GM23338 (cell line): ENCODE data around the gene IFT74. TPM values are rescaled to one million over a fixed set of nuclear protein-coding genes. Genes with fewer than 3 reads are reported as not detected.

ENCODE experiments used
- ATAC-seq: fragments of 200-7000 bp; cut with Tn5 transposase; 3 replicates; pipeline ENCODE4 v1.9.1; 2020
- DNase-seq: peaks from one replicate; pipeline ENCODE4 v3.0.0-alpha.2; 2015; ENCODE audit warnings: low spot score
- H2AFZ ChIP-seq: fragments of 200-600 bp; sonication (generic); 2 replicates; pipeline ENCODE4 v1.8.0; 2016; ENCODE audit warnings: antibody characterized with exemption, mild to moderate bottlenecking, moderate library complexity
- H3F3A ChIP-seq: fragments of 200-600 bp; sonication (generic); replicated peaks from 2 replicates; pipeline ENCODE4 v1.8.0; 2017; ENCODE audit warnings: antibody characterized with exemption, mixed run types, low read depth
- H3K27ac ChIP-seq: fragments of 200-600 bp; sonication (generic); 2 replicates; pipeline ENCODE4 v1.6.1; 2016; ENCODE audit warnings: low read depth
- H3K27me3 ChIP-seq: fragments of 200-600 bp; sonication (generic); 2 replicates; pipeline ENCODE4 v1.8.0; 2016; ENCODE audit warnings: mild to moderate bottlenecking, mixed run types, moderate library complexity; ENCODE audit not compliant: insufficient read depth
- H3K36me3 ChIP-seq: fragments of 200-600 bp; sonication (generic); 2 replicates; pipeline ENCODE4 v1.8.0; 2016; ENCODE audit warnings: mild to moderate bottlenecking; ENCODE audit not compliant: insufficient read depth
- H3K4me1 ChIP-seq: fragments of 200-600 bp; sonication (generic); 2 replicates; pipeline ENCODE4 v1.8.0; 2016; ENCODE audit warnings: mild to moderate bottlenecking, moderate library complexity; ENCODE audit not compliant: insufficient read depth
- H3K4me2 ChIP-seq: fragments of 200-600 bp; sonication (generic); 2 replicates; pipeline ENCODE4 v1.7.1; 2017; ENCODE audit warnings: mixed run types
- H3K4me3 ChIP-seq: fragments of 200-600 bp; sonication (generic); 2 replicates; pipeline ENCODE4 v1.6.1; 2016; ENCODE audit warnings: mixed run types
- H3K79me2 ChIP-seq: fragments of 200-600 bp; sonication (generic); replicated peaks from 2 replicates; pipeline ENCODE4 v1.8.0; 2017; ENCODE audit warnings: mild to moderate bottlenecking; ENCODE audit not compliant: insufficient read depth
- H3K9me2 ChIP-seq: fragments of 200-600 bp; sonication (generic); 2 replicates; pipeline ENCODE4 v1.8.0; 2017; ENCODE audit not compliant: insufficient read depth
- H4K20me1 ChIP-seq: fragments of 200-600 bp; sonication (generic); replicated peaks from 2 replicates; pipeline ENCODE4 v1.8.0; 2017; ENCODE audit warnings: mild to moderate bottlenecking; ENCODE audit not compliant: insufficient read depth
- H3K27ac Mint-ChIP-seq: 2 replicates; pipeline ENCODE4 v1.8.0; 2020; ENCODE audit warnings: inconsistent platforms, mild to moderate bottlenecking, moderate library complexity, mixed read lengths
- H3K27me3 Mint-ChIP-seq: 3 replicates; pipeline ENCODE4 v1.8.0; 2022; ENCODE audit warnings: low read depth, mild to moderate bottlenecking, moderate library complexity, mixed read lengths, inconsistent platforms; ENCODE audit not compliant: insufficient read depth, poor library complexity
- H3K36me3 Mint-ChIP-seq: 3 replicates; pipeline ENCODE4 v1.8.0; 2021; ENCODE audit warnings: low read depth, mild to moderate bottlenecking, inconsistent platforms, moderate library complexity, mixed read lengths
- H3K4me1 Mint-ChIP-seq: 3 replicates; pipeline ENCODE4 v1.8.0; 2020; ENCODE audit warnings: mild to moderate bottlenecking, inconsistent platforms, mixed read lengths
- H3K4me3 Mint-ChIP-seq: 3 replicates; pipeline ENCODE4 v1.8.0; 2021; ENCODE audit warnings: moderate library complexity, mild to moderate bottlenecking, inconsistent platforms, mixed read lengths
- H3K9me3 Mint-ChIP-seq: 3 replicates; pipeline ENCODE4 v1.8.0; 2020; ENCODE audit warnings: moderate library complexity, mild to moderate bottlenecking, inconsistent platforms, mixed read lengths
- CREB1 ChIP-seq: fragments of 250-450 bp; sonication (Bioruptor Pico); IDR thresholded peaks from 2 replicates; pipeline ENCODE4 v1.5.0; 2020; ENCODE audit warnings: low read depth, mild to moderate bottlenecking, moderate library complexity
- ETS1 ChIP-seq: IDR thresholded peaks from 2 replicates; pipeline ENCODE4 v1.6.1; 2016; ENCODE audit warnings: antibody characterized with exemption
- EZH2 ChIP-seq: fragments of 200-600 bp; sonication (generic); IDR thresholded peaks from one replicate; pipeline ENCODE4 v1.8.0; 2017; ENCODE audit warnings: antibody characterized with exemption, mild to moderate bottlenecking, low read depth; ENCODE audit not compliant: unreplicated experiment
- EZH2phosphoT487 ChIP-seq: fragments of 200-600 bp; sonication (generic); IDR thresholded peaks from one replicate; pipeline ENCODE4 v1.8.1; 2018; ENCODE audit warnings: antibody characterized with exemption; ENCODE audit not compliant: unreplicated experiment
- NANOG ChIP-seq: IDR thresholded peaks from 2 replicates; pipeline ENCODE4 v1.6.1; 2016; ENCODE audit warnings: antibody characterized with exemption, borderline replicate concordance
- POLR2AphosphoS5 ChIP-seq: IDR thresholded peaks from 2 replicates; pipeline ENCODE4 v1.6.1; 2016; ENCODE audit warnings: antibody characterized with exemption, low read depth
- REST ChIP-seq: IDR thresholded peaks from one replicate; pipeline ENCODE4 v1.6.1; 2018; ENCODE audit warnings: antibody characterized with exemption; ENCODE audit not compliant: unreplicated experiment
- STAT1 ChIP-seq: IDR thresholded peaks from one replicate; pipeline ENCODE4 v1.6.1; 2016; ENCODE audit warnings: antibody characterized with exemption; ENCODE audit not compliant: unreplicated experiment
- ZNF331 ChIP-seq: fragments of 250-450 bp; sonication (Bioruptor Pico); IDR thresholded peaks from 2 replicates; pipeline ENCODE4 v1.5.0; 2020; ENCODE audit warnings: low read depth, mild to moderate bottlenecking, moderate library complexity
- polyA plus RNA-seq: library from polyadenylated mRNA; unstranded; fragments of >200 nt; fragmentation: Nextera tagmentation; extraction: Ambion mirVana; gene quantifications from 2 replicates; pipeline ENCODE4 v1.2.1, GENCODE V29; 2016
- total RNA-seq: library from RNA; depleted of rRNA; stranded (reverse); fragments of >200 nt; shearing (Covaris generic); gene quantifications from 2 replicates; pipeline ENCODE4 v1.2.3, GENCODE V29; 2014

IFT74 gene
- total and polyA plus RNA-seq, 2 experiments from 2014 or later: 14.6 to 30.0 TPM

GRCh38 chr9:26913138-26913668, 43.0 kb upstream of the IFT74 start (continued):
- no peak for TF ChIP-seq NANOG
- no peak for TF ChIP-seq REST
- TF ChIP-seq CREB1: no peak

- DNase-seq (no peak), ATAC-seq (no peak)
- H3K27ac ChIP-seq: no peak overlapping the region
- H3K4me3 ChIP-seq: no peak overlapping the region
- H3K9me2 ChIP-seq: no peaks in the 10 kb centered on the region
- Mint-ChIP-seq H3K9me3 (no peaks in the 10 kb centered on the region), H3K27me3 (no peaks in the 10 kb centered on the region), H3K27ac (no peak overlapping the region), H3K4me3 (no peak overlapping the region), H3K36me3 (peaks cover 75% of the 10 kb centered on the region), H3K4me1 (no peaks in the 10 kb centered on the region)
- no peak for TF ChIP-seq CREB1
- TF ChIP-seq EZH2phosphoT487: no peak
- no peaks in the 10 kb centered on the region for H3K79me2 ChIP-seq
- no peaks in the 10 kb centered on the region for H3K27me3 ChIP-seq
- H3K4me2 ChIP-seq: no peak overlapping the region
- peaks cover 5% of the 10 kb centered on the region for H4K20me1 ChIP-seq
- no peak overlapping the region for H2AFZ ChIP-seq
- H3K36me3 ChIP-seq: peaks cover 51% of the 10 kb centered on the region
- H3F3A ChIP-seq: no peaks in the 10 kb centered on the region
- H3K4me1 ChIP-seq: no peaks in the 10 kb centered on the region
Observed at GRCh38 chr9:26919698-26920097, 36.5 kb upstream of the IFT74 start.

DNA sequence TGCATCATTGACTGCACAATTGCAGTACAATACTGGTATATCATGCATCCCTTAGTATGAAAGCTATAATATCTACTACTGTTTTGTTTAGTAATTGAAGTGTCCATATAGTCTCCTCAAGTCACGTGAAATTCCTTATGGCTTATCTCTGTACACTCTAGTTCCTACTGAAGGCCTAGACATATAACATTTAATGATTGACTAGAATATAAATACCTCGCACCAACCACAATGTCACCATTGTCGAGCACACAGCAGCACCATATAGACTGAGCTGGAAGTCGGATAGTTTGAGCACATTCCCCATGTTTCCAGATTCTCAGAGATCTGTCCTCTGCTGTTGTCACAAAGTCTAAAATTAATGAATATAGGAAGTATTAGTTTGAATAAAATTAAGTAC, 30.6 kb upstream of the IFT74 start:
- H3K27ac ChIP-seq: no peak overlapping the region
- H3K27me3 ChIP-seq: no peaks in the 10 kb centered on the region
- ATAC-seq: no peak
- DNase-seq: no peak
- no peaks in the 10 kb centered on the region for H3K9me2 ChIP-seq
- Mint-ChIP-seq H3K27me3 (no peaks in the 10 kb centered on the region), H3K36me3 (peaks cover 62% of the 10 kb centered on the region), H3K4me1 (no peaks in the 10 kb centered on the region), H3K27ac (no peak overlapping the region), H3K4me3 (no peak overlapping the region), H3K9me3 (no peaks in the 10 kb centered on the region)
- H3K4me1 ChIP-seq: no peaks in the 10 kb centered on the region
- no peaks in the 10 kb centered on the region for H4K20me1 ChIP-seq
- no peak overlapping the region for H2AFZ ChIP-seq
- H3F3A ChIP-seq: no peaks in the 10 kb centered on the region
- no peak overlapping the region for H3K4me2 ChIP-seq
- H3K4me3 ChIP-seq: no peak overlapping the region
- H3K79me2 ChIP-seq: peaks cover 4% of the 10 kb centered on the region; the same call in 1 of the 2 replicates
- H3K36me3 ChIP-seq: peaks cover 45% of the 10 kb centered on the region
- TF ChIP-seq REST: no peak
- TF ChIP-seq NANOG: no peak
- TF ChIP-seq CREB1: no peak
- TF ChIP-seq POLR2AphosphoS5: no peak
- TF ChIP-seq STAT1: no peak
- TF ChIP-seq EZH2phosphoT487: no peak
- no peak for TF ChIP-seq ZNF331 (CRISPR knock-in tag)
- no peak for TF ChIP-seq ETS1
- TF ChIP-seq EZH2: no peak
